H1 (cell line): ENCODE results near the gene AQP6. TPM values are rescaled to one million over a fixed set of nuclear protein-coding genes. Genes with fewer than 3 reads are reported as not detected.

Source experiments
- CREB1 ChIP-seq: IDR thresholded peaks from 2 replicates; pipeline ENCODE4 v1.6.1; 2012; ENCODE audit warnings: inconsistent platforms
- CTBP2 ChIP-seq: IDR thresholded peaks from 2 replicates; pipeline ENCODE4 v1.7.0; 2011; ENCODE audit warnings: borderline replicate concordance, mild to moderate bottlenecking, moderate library complexity, mixed read lengths, low read length; ENCODE audit not compliant: insufficient read depth, insufficient read length
- GTF2F1 ChIP-seq: IDR thresholded peaks from 2 replicates; pipeline ENCODE4 v1.6.1; 2012; ENCODE audit warnings: low read depth, low read length, improper control_type of control experiment, borderline replicate concordance
- RAD21 ChIP-seq, 2 experiments: IDR thresholded peaks in 1 of 2; conservative IDR thresholded peaks in 1 of 2; 2 replicates each; pipeline ENCODE4 v1.6.1; 2011; ENCODE audit warnings: low read depth in 2 of 2, low read length in 2 of 2, improper control_type of control experiment in 1 of 2, inconsistent platforms in 1 of 2, mild to moderate bottlenecking in 1 of 2, moderate library complexity in 1 of 2
- ZNF274 ChIP-seq: IDR thresholded peaks from 2 replicates; pipeline ENCODE4 v1.7.0; 2012; ENCODE audit warnings: low read length, borderline replicate concordance; ENCODE audit errors: extremely low read depth
- polyA plus RNA-seq, 7 experiments: library from polyadenylated mRNA; depleted of rRNA in 3 of 7; stranded (reverse) in 5 of 7; unstranded in 2 of 7; fragments of >200 nt in 5 of 7; fragments of 200-250 nt in 2 of 7; gene quantifications; 1 replicate in 5 of 7; 2 replicates in 1 of 7; 4 replicates in 1 of 7; pipeline versions ENCODE4 v1.2.1 to v1.2.3, GENCODE V29; 2011 to 2013; ENCODE audit warnings: missing spikeins in 2 of 7, mixed read lengths in 2 of 7
- total RNA-seq: library from RNA; stranded (reverse); fragmentation: NEBNext Ultra II Directional; extraction: Animal tissue kit (Norgen Biotek cat#: 25700); gene quantifications from 2 replicates; pipeline ENCODE4 v1.2.1, GENCODE V29; 2021

AQP6 gene
- total and polyA plus RNA-seq, 2 of the 8 experiments (the other 6 are each of a cell fraction or from before 2014, with no cell fraction given) = 0.03 to 0.17 TPM

DNA sequence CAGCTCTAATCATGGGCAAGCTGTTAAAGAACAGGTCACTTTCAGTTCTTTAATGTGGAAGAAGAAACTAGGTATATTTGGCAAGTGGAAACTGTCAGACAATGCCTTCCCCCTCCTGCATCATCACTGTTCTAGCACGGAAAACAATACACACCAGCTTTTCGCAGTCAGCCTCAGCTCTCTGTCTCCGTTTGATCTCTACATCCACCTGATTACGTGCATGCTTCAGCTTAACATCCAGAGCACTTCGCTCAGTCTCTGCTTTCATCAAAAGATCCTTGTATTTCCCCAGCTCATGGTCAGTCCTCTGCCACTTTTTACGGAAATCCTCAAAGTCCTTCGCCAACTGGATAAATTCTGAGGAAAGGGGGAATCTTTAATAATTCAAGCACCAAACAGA is 33.5 kb downstream of the AQP6 start (continued):
- no peak for TF ChIP-seq CREB1
- TF ChIP-seq GTF2F1 = no peak
- TF ChIP-seq ZNF274 = no peak
- TF ChIP-seq RAD21 (IDR thresholded peaks at IDR 0.05 in 1 of 2, conservative IDR thresholded peaks at IDR 0.05 in 1 of 2; ENCODE audit: low read depth in 2 of 2, low read length in 2 of 2) = no peak
- TF ChIP-seq CTBP2 = no peak
